GM12801 (cell line): ENCODE measurements around the gene HOXB2.

Source experiments
- CTCF ChIP-seq: IDR thresholded peaks from one replicate; pipeline ENCODE4 v1.5.1; 2011; ENCODE audit warnings: control low read depth; ENCODE audit not compliant: insufficient read length; ENCODE audit errors: extremely low read depth

The HOXB2 gene

GRCh38 chr17:48543854-48544348, 1.0 kb downstream of the HOXB2 start:
- no peak for TF ChIP-seq CTCF

- no peak for TF ChIP-seq CTCF
These were observed 1.6 kb downstream of the HOXB2 start for GRCh38 chr17:48543107-48543853.

GRCh38 chr17:48542698-48543106, 2.2 kb downstream of the HOXB2 start:
- no peak for TF ChIP-seq CTCF

GRCh38 chr17:48542114-48542656, 2.7 kb downstream of the HOXB2 start:
- TF ChIP-seq CTCF: no peak

- no peak for TF ChIP-seq CTCF
These were observed 3.3 kb downstream of the HOXB2 start for GRCh38 chr17:48541577-48542113.

GRCh38 chr17:48541036-48541576, 3.8 kb downstream of the HOXB2 start:
- no peak for TF ChIP-seq CTCF

- TF ChIP-seq CTCF: no peak
These were observed 4.7 kb downstream of the HOXB2 start for GRCh38 chr17:48540213-48540612.
